Stimulated activated effector memory CD8-positive, alpha-beta T cell treated with anti-CD3 and anti-CD28 coated beads, Interleukin-12 subunit alpha, Interleukin-12 subunit beta, amount 100 ng/mL, for 72 hours (primary cell): Measurements from ENCODE around the gene FOXK1.

Experiments
- ATAC-seq: fragments of 150-1000 bp; cut with Tn5 transposase; 2 replicates; pipeline ENCODE4 v1.10.0; 2021
- DNase-seq, 2 donors: peaks; one replicate each; pipeline ENCODE4 v3.0.0; 2021 to 2022; ENCODE audit warnings: low spot score in 2 of 2
- H3K27ac Mint-ChIP-seq: one replicate; pipeline ENCODE4 v1.8.0; 2022; ENCODE audit warnings: mild to moderate bottlenecking, mixed read lengths
- H3K36me3 Mint-ChIP-seq: one replicate; pipeline ENCODE4 v1.8.0; 2022; ENCODE audit warnings: mild to moderate bottlenecking, mixed read lengths
- H3K4me1 Mint-ChIP-seq: one replicate; pipeline ENCODE4 v1.8.0; 2022; ENCODE audit warnings: mixed read lengths
- H3K4me3 Mint-ChIP-seq: one replicate; pipeline ENCODE4 v1.8.0; 2022; ENCODE audit warnings: mild to moderate bottlenecking, mixed read lengths
- H3K9me3 Mint-ChIP-seq: one replicate; pipeline ENCODE4 v1.8.0; 2022; ENCODE audit warnings: mixed read lengths

Gene FOXK1

DNA sequence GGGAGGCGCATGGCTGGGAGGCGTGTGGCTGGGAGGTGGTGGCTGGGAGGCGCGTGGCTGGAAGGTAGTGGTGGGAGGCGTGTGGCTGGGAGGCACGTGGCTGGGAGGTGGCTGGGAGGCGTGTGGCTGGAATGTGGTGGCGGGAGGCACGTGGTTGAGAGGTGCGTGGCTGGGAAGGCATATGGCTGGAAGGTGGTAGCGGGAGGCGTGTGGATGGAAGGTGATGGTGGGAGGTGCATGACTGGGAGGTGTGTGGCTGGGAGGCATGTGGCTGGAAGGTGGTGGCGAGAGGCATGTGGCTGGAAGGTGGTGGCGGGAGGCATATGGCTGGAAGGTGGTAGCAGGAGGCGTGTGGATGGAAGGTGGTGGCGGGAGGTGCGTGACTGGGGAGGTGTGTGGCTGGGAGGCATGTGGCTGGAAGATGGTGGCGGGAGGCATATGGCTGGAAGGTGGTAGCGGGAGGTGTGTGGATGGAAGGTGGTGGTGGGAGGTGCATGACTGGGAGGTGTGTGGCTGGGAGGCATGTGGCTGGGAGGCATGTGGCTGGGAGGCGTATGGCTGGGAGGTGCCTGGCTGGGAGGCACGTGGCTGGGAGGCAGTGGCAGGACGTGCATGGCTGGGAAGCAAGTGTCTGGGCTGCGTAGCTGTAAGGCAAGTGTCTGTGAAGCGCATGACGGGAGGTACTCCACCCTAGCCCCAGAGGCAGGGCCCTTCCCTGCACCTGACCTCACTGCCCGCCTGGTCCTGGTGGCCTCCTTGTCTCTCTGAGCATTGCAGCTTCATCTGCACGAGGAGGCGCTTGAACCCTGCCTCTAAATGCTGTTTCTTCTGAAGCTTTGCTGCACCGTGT is 35.1 kb downstream of the FOXK1 start:
- Mint-ChIP-seq H3K36me3 (peaks cover 29% of the 10 kb centered on the region), H3K4me3 (no peak overlapping the region), H3K4me1 (peaks cover 81% of the 10 kb centered on the region), H3K27ac (peak overlapping the region; percentile 83), H3K9me3 (no peaks in the 10 kb centered on the region)
- no peak for DNase-seq
- no peak for ATAC-seq

- H3K36me3 Mint-ChIP-seq = peaks cover 34% of the 10 kb centered on the region
- peaks cover 73% of the 10 kb centered on the region for H3K4me1 Mint-ChIP-seq
- DNase-seq = no peak
- no peaks in the 10 kb centered on the region for H3K9me3 Mint-ChIP-seq
- ATAC-seq = no peak
- no peak overlapping the region for H3K4me3 Mint-ChIP-seq
- peak overlapping the region; percentile 83 for H3K27ac Mint-ChIP-seq
These were observed 36.0 kb downstream of the FOXK1 start for GRCh38 chr7:4718075-4718474.

DNA sequence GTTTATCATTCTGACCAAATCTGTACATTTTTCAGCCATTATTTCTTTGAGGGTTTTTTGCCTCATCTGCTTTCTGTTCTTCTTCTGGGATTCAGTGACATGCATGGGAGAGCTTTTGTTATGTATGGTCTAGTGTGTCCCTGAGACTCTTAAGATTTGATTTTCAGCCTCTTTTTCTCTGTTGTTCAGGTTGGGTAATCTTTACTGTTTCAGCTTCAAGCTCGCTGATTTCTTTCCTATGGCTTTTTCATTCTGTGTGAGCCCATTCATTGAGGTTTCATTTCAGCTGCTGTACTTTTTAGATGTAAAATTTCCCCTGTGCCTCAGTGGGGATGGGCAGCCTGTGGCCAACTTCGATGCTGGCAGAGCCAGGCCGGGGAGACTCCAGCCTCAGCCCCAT is 38.1 kb downstream of the FOXK1 start:
- peaks cover 71% of the 10 kb centered on the region for H3K4me1 Mint-ChIP-seq
- peak overlapping the region; percentile 1 for H3K27ac Mint-ChIP-seq
- peaks cover 42% of the 10 kb centered on the region for H3K36me3 Mint-ChIP-seq

GRCh38 chr7:4722308-4722707 is 40.2 kb downstream of the FOXK1 start:
- H3K4me1 Mint-ChIP-seq = peaks cover 59% of the 10 kb centered on the region
- H3K36me3 Mint-ChIP-seq = peaks cover 36% of the 10 kb centered on the region
- no peak for DNase-seq
- no peak overlapping the region for H3K4me3 Mint-ChIP-seq
- no peak for ATAC-seq
- no peak overlapping the region for H3K27ac Mint-ChIP-seq
- H3K9me3 Mint-ChIP-seq = no peaks in the 10 kb centered on the region

More for the DNA sequence above, 38.1 kb downstream of the FOXK1 start:
- DNase-seq (no peak), ATAC-seq (no peak)
- H3K9me3 Mint-ChIP-seq = no peaks in the 10 kb centered on the region
- no peak overlapping the region for H3K4me3 Mint-ChIP-seq

DNA sequence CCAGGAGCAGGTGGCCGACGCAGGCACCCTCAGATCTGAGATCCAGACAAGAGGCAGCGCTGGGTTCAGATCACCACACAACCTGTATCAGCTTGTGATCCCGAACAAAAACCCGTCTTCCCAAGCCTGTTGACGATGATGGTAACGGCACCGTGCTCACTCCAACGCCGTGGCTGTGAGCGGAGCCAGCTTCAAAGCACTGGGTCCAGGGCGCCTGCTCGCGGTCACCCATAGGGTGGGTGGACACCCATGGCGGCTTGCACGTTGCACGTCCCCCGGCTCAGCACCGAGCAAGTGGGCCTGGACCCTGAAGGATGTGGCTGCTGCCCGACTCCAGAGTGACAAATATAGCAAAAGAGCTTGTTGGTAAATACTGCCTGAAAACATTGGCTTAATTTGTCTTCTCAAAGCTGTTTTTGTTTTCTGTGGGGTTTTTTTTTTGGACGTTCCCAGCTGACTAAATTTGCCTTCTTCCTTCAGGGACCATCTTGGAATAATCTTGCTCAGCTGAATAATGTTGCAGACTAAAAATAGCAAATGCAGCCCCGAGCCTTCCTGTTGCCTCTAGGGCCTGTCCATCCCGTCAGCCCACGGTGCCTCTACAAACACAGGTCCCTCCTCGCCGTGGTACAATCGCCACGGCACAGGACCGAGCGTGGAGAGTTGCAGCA is 41.0 kb downstream of the FOXK1 start:
- no peaks in the 10 kb centered on the region for H3K9me3 Mint-ChIP-seq
- DNase-seq (no peak), ATAC-seq (no peak)
- no peak overlapping the region for H3K4me3 Mint-ChIP-seq
- H3K4me1 Mint-ChIP-seq = peaks cover 51% of the 10 kb centered on the region
- H3K36me3 Mint-ChIP-seq = peaks cover 39% of the 10 kb centered on the region
- no peak overlapping the region for H3K27ac Mint-ChIP-seq

DNA sequence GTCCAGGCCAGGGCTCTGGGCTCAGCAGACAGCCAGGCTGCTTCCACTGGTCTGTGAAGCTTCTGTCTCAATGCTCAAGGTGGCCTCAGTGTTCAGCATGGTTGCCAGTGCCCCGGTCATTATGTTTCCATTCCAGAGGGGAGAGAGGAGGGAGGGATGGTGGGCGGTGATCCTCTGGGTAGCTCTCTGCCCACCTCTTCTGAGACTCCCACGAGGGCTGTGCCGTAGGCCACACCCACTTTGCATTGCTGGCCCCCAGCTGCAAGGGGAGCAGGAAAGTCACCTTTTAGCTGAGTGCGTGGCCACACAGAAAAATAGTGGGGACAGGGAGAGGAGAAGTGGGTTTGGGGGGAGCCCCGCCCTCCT is 42.5 kb downstream of the FOXK1 start:
- H3K27ac Mint-ChIP-seq = peak overlapping the region; percentile 91
- no peaks in the 10 kb centered on the region for H3K9me3 Mint-ChIP-seq
- peak overlapping the region; percentile 85 for H3K4me3 Mint-ChIP-seq
- peaks cover 38% of the 10 kb centered on the region for H3K4me1 Mint-ChIP-seq
- peaks cover 43% of the 10 kb centered on the region for H3K36me3 Mint-ChIP-seq
- DNase-seq = no peak
- ATAC-seq = peak; percentile 2

GRCh38 chr7:4725014-4725849 is 43.1 kb downstream of the FOXK1 start:
- peak overlapping the region; percentile 85 for H3K4me3 Mint-ChIP-seq
- peaks cover 38% of the 10 kb centered on the region for H3K36me3 Mint-ChIP-seq
- peaks cover 32% of the 10 kb centered on the region for H3K4me1 Mint-ChIP-seq
- peak overlapping the region; percentile 91 for H3K27ac Mint-ChIP-seq
- peak; percentile 90 for ATAC-seq
- DNase-seq = peak; percentile 28 to 60
- H3K9me3 Mint-ChIP-seq = no peaks in the 10 kb centered on the region

DNA sequence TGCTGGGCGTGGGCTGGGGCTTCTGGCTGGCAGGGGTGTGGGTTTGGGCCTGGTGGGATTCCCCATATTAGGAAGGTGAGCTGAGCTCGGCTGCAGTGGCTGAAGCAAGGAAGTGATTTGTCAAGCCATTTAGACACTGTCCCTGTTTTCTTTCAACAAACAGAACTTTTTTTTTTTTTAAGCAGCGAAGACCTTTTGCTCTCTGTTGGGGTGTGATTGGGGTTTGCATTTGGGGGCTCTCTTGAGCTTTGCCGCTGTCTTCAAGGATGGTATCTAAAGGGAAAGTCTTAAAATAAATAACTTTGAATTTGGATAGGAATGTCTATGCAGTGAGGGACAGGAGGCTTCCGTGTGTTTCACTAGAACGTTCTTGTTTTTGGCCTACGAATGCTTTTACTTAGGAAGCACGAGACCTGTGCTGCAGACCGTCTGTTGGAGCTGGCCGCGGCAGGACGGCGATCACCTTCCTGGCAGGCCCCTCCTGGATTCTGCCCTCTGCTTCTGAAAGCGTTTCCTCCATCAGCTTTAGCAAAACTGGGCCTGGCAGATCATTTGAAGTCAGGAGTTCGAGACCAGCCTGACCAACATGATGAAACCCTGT is 43.9 kb downstream of the FOXK1 start:
- Mint-ChIP-seq H3K4me3 (peak overlapping the region; percentile 85), H3K36me3 (peaks cover 38% of the 10 kb centered on the region), H3K4me1 (peaks cover 26% of the 10 kb centered on the region), H3K9me3 (no peaks in the 10 kb centered on the region), H3K27ac (peak overlapping the region; percentile 91)
- ATAC-seq (no peak), DNase-seq (no peak)

GRCh38 chr7:4726566-4726965 is 44.5 kb downstream of the FOXK1 start:
- peaks cover 23% of the 10 kb centered on the region for H3K4me1 Mint-ChIP-seq
- no peak overlapping the region for H3K4me3 Mint-ChIP-seq

DNA sequence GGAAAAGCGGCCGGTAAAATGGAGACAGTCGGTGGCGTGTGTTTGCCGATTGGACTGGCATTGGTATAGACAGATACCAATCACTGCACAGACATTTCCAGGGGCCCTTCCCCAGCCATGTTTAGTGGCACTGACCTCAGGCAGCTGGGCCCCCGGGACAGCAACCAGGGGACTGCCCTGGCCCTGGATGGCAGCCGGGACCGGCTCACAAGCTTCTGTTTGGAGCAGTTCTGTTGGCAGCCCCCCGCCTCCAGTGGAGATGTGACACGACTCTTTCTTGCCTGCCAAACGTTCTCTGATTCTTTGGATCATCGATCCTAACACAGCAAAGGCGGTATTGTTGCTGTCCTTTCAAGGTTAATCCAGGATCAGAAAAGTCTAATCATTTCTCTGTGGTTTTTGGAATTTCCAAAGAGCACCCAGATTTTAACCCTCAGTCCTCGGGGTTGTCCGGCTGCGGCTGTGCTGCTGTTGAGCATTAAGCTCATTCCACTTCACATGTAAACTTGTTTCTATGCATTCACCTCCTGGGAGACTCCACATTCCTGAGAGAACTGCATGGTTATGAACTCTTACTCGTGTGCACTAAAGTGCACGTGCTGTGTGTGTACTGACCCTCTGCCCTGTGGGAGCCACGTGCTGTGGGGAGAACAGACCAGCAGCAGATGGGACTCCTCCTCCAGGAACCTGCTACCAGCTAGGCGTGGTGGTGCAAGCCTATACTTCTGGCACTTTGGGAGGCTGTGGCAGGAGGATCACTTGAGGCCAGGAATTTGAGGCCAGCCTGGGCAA is 46.0 kb downstream of the FOXK1 start:
- DNase-seq = no peak
- Mint-ChIP-seq H3K36me3 (peaks cover 24% of the 10 kb centered on the region), H3K9me3 (no peaks in the 10 kb centered on the region), H3K4me1 (peaks cover 35% of the 10 kb centered on the region), H3K27ac (no peak overlapping the region), H3K4me3 (no peak overlapping the region)
- no peak for ATAC-seq

More at GRCh38 chr7:4726566-4726965, 44.5 kb downstream of the FOXK1 start:
- H3K36me3 Mint-ChIP-seq = peaks cover 32% of the 10 kb centered on the region
- no peak overlapping the region for H3K27ac Mint-ChIP-seq
- no peaks in the 10 kb centered on the region for H3K9me3 Mint-ChIP-seq
- ATAC-seq = no peak
- no peak for DNase-seq

DNA sequence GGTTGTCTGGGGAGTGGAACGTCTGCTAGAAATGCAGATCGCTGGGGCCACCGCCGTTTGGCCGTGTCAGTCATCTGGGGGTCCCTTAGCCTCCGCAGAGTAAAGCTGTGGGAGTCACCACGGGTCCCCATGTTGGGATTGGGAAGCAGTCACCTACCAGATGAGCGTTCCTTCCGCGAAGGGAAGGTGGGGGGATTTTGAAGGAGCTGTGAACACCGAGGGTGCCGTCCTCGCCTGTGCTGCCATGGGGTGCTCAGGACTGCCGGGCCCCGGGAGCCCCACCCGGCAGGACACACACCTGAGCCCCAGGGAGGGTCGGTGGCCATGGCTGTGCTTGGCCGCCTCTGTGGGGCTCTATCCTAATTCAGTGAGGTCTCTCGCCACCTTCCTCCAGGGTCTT is 47.2 kb downstream of the FOXK1 start:
- peaks cover 17% of the 10 kb centered on the region for H3K36me3 Mint-ChIP-seq
- no peak for ATAC-seq
- no peak overlapping the region for H3K4me3 Mint-ChIP-seq
- H3K27ac Mint-ChIP-seq = no peak overlapping the region
- peaks cover 43% of the 10 kb centered on the region for H3K4me1 Mint-ChIP-seq
- H3K9me3 Mint-ChIP-seq = no peaks in the 10 kb centered on the region
- no peak for DNase-seq

- no peaks in the 10 kb centered on the region for H3K9me3 Mint-ChIP-seq
- H3K4me1 Mint-ChIP-seq = peaks cover 37% of the 10 kb centered on the region
- no peak for ATAC-seq
- DNase-seq = no peak
- H3K36me3 Mint-ChIP-seq = peaks cover 17% of the 10 kb centered on the region
- H3K27ac Mint-ChIP-seq = peak overlapping the region; percentile 58
- no peak overlapping the region for H3K4me3 Mint-ChIP-seq
These were observed 48.2 kb downstream of the FOXK1 start for GRCh38 chr7:4730276-4730675.

GRCh38 chr7:4730971-4731370 is 48.9 kb downstream of the FOXK1 start:
- Mint-ChIP-seq H3K36me3 (peaks cover 17% of the 10 kb centered on the region), H3K4me3 (no peak overlapping the region), H3K4me1 (peaks cover 30% of the 10 kb centered on the region), H3K9me3 (no peaks in the 10 kb centered on the region), H3K27ac (no peak overlapping the region)
- DNase-seq = no peak
- no peak for ATAC-seq

DNA sequence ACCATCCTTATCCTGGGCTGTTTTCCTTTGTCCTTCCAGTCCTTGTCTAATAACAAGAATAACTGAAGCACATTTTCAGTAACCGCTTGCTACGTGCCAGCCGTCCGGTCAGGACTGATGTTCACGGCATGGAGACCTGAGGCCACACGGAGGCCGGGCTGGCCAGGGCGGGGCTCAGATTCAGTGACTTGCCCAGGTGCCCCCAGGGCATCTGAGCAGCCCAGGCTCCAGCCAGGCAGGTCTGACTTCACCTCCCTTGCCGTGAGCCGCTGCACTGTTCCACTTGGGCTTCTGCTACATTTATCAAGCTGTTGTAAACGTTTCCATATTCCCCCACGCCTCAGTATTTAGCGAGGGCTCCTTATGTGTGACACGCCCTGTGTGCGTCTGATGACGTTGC is 49.7 kb downstream of the FOXK1 start:
- ATAC-seq (no peak), DNase-seq (no peak)
- peaks cover 29% of the 10 kb centered on the region for H3K4me1 Mint-ChIP-seq
- H3K27ac Mint-ChIP-seq = peak overlapping the region; percentile 45
- H3K36me3 Mint-ChIP-seq = peaks cover 17% of the 10 kb centered on the region
- no peak overlapping the region for H3K4me3 Mint-ChIP-seq
- H3K9me3 Mint-ChIP-seq = no peaks in the 10 kb centered on the region
